HG03354 (cell line): ENCODE measurements around the gene ZCCHC24.

Experiments
- ATAC-seq: cut with Tn5 transposase; IDR thresholded peaks from one replicate; pipeline ENCODE4 v1.9.1; 2021; ENCODE audit warnings: mild to moderate bottlenecking; ENCODE audit not compliant: unreplicated experiment, poor library complexity, severe bottlenecking

ZCCHC24 gene

GRCh38 chr10:79415736-79416577, 29.5 kb downstream of the ZCCHC24 start:
- ATAC-seq, result no peak

DNA sequence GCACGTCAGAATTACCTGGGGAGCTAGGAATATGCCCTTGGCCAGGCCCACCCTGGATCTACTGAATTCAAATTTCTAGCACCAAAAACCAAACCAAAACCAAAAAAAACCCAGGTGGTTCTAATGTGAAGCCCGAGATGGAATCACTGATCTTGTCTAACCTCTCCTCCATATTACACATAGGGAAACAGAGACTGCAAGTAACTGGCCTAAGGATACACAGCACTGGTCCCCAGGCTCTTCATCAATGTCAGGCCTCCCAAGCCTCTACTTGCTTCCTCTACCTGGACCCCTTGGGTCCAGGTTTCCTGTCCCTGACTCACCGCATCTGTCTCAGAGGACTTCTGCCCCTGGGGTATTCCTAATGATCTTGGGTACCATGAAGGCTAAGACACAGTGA, 30.7 kb downstream of the ZCCHC24 start:
- ATAC-seq, result no peak

GRCh38 chr10:79413196-79413595, 32.2 kb downstream of the ZCCHC24 start:
- ATAC-seq, result no peak

DNA sequence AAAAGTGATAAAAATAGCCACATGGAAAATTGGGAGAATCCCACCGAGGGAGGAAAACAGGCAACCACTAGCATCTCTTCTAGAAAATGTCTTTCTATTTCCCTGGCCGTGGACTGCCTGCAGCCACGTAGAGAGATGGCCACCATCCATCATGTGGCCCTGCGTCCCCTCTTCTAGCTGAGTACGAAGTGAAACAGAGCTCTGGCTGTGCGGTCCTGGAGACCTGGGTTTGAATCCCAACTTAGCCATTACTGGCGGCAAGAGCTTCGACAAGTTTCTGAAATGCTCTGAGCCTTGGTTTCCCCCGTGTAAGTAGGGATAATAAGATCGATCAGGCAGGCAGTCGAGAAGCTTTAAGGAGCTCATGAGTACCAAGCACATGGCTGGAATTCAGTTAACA, 32.9 kb downstream of the ZCCHC24 start:
- ATAC-seq, result no peak

GRCh38 chr10:79411546-79412495, 33.6 kb downstream of the ZCCHC24 start:
- no peak for ATAC-seq

GRCh38 chr10:79410315-79411094, 34.9 kb downstream of the ZCCHC24 start:
- ATAC-seq, result no peak

DNA sequence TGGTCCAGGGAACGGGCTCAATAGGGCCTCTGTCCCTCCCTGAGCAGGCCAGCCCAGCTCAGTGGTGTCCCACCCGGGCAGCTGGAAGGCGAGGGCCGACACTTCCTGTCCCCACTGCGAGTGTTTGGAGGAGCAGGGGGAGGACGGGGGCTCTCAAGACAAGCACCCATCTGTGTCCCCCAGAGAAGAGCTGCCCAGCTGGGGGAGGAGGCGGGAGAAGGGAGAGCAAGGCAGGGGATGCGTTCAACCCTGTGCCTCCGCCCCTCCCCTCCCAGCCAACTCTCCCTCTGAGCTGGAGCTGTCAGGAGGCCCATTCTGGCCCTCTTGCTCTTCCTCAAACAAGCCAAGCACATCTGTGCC, 35.7 kb downstream of the ZCCHC24 start:
- ATAC-seq, result no peak

DNA sequence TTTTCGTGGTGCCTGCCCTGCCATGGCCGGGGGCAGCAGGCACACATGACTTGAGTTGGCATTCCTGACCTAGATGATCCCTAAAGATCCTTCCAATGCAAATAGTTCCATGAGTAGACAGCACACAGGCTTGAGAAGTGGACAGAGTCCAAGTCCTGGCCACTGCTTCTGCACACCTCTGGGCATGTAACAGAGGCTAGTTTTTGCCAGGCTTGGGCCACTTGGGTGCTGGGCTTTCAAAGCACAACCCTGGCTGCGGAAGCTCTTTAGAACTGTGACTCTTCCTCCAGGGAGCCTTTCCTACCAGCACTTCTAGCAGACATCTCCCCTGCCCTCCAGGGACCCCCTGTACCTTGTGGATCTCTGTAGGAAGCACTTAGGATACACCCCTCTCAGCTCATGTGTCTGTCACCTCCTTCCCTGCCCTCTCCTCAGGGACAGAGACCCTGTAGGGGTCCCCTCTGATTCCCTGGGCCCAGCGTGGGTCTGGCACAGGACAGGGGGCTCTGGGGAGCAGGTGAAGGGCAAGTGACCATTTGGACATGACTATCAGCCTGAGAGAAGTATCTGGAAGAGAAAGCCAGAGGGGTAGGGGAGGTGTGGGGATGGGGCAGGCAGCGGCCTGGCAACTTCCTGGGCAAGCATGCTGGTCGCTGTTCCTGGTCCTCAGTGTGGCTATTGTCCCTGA, 36.2 kb downstream of the ZCCHC24 start:
- ATAC-seq, result no peak

DNA sequence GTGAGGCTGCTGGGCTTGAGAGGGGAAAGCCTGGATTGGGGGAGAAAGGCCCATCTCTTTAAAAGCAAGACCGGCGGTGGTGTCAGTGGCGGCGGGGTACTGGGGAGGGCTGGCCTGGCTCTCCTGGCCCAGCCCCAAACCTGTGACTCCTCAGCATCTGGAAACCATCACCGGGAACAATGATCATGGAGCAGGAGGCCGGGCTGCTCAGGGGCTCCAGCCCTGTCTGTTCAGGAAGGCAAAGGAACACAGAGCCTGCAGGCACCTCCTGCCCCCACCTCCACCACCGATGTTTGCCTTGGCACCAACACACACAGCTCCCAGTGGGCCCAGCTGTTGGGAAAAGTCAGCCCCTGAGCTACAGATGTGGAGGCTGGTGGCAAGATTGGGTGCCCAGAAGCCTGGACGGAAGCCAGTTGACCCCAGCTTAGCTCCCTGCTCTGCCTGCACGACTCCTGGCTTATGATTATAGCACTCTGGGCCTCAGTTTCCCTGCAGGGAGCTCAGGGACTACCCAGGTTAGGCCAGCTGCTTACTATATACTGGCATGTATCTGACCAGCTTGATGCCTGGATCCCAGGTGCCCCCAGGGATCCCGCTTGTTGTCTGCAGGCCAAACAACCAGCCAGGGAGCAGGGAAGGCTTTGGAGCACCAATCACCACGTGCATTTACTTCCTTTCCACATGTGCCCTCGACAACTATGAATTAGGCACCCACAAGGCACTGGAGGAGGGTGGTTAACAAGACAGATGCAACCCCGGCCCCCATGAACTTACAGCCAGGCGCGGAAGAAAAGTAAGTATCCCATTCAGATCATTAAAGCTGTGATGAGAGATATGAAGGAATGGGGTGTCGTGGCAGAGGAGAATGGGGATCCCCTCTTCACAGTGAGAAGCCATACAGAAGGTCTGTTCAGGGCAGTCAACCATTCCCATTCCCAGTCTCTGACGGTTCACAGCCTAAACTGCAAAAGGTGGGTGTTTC, 37.3 kb downstream of the ZCCHC24 start:
- no peak for ATAC-seq

DNA sequence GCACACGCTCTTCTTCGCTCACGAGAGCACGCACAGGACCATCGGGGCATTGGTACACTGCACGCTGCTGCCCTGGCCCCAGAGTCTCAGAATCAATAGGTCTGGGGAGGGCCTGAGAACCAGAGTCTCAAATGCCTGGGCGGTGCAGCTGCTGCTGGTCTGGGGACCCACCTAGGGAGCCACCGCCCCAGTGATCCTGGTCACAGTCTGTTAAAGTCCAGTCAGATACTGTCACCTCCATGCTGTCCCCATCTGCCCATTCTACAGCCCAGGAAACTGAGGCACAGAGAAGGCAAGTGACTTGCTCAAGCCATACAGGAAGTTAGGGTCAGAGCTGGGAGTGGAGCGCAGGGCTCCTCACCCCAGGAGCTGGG, 38.0 kb downstream of the ZCCHC24 start:
- ATAC-seq, result no peak

- no peak for ATAC-seq
Observed at GRCh38 chr10:79406683-79407422, 38.6 kb downstream of the ZCCHC24 start.

GRCh38 chr10:79405995-79406515, 39.4 kb downstream of the ZCCHC24 start:
- ATAC-seq, result no peak

- ATAC-seq, result no peak
Observed at GRCh38 chr10:79405221-79405994, 40.0 kb downstream of the ZCCHC24 start.

DNA sequence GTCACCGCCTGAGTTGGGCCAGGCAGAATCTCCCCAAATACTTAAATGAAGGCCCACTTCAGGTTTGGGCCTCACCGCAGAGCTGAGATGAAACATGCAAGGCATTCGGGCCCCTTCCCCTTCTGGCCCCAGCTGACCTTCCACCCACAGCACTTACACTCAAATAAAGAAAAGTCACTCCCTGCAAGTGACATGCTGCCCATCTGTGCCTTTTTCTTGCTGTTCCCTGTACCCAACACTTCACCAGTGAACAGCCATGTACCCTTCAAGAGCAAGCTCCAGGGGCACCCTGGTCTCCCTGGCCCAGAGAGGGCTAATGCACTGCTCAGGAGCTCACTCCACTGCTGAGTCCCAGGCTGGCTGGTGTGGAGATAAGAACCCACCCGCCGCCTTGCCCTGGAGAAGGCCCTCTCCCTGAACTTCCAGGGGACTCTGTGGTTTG, 40.7 kb downstream of the ZCCHC24 start:
- no peak for ATAC-seq

DNA sequence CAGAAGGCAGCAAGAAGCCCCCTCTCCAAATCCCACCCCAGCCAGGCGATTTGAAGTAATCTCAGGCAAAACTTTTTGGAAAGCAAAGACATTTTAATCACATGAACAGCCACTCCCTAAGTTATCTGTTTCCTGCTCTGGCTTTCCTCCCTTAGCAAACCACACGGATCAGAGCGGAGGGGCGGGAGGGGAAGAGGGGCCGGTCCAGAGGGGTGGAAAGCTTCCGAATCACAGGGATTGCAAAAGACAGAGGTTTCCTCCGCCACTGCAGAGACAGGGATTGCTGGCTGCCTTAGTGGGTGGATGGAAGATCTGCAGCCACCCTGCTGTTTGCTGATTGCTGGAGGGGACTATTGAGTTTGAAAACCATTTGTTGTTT, 41.2 kb downstream of the ZCCHC24 start:
- no peak for ATAC-seq

DNA sequence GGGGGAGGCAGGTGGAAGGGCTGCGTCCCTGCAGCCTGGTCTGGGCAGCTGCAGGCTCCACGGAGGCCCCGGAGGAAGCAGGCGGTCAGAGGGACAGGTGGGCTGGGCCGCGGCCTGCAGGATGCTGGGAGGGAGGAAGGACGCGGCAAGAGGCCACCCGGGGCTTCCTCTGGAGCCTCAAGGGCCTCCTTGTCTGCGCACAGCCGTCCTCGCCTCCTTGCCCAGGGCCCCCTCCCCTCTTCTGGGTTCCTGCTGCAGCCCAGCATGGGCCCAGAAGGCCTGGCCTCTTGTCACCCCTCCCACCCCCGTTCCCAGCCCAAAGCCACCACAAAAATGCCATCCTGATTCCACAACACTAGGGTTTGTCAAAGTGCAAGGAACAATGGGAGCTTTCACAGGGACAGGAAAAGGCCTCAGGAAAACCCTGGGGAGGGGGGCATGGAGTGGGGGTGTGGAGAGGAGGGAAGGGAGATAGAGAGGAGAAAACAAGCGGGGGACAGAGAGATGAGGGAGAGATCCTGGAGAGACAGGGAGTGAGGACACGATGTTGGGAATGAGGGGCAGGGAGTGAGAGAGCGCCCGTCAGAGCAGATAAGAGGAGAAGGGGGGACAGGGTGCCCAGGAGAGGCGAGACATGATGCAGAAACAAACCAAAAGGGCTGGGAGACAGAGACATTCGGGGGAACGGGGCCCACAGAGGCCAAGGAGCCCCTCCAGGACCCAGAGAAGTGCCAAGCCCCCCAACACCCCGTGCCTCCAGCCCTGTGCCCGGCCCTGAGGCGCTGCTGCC, 41.8 kb downstream of the ZCCHC24 start:
- no peak for ATAC-seq
